GM12891 (cell line): ENCODE data around the gene LYST.

Experiments used
- PAX5 ChIP-seq: IDR thresholded peaks from 2 replicates; pipeline ENCODE4 v1.6.1; 2011; ENCODE audit warnings: low read length, moderate library complexity, mild to moderate bottlenecking; ENCODE audit not compliant: insufficient read depth, severe bottlenecking
- POLR2A ChIP-seq: IDR thresholded peaks from 2 replicates; pipeline ENCODE4 v1.6.1; 2011; ENCODE audit warnings: low read depth, low read length, control low read depth
- POLR2AphosphoS5 ChIP-seq: IDR thresholded peaks from 2 replicates; pipeline ENCODE4 v1.6.1; 2011; ENCODE audit warnings: low read depth, low read length, control low read depth
- TAF1 ChIP-seq: IDR thresholded peaks from 2 replicates; pipeline ENCODE4 v1.6.1; 2011; ENCODE audit warnings: low read depth, low read length, control low read depth

DNA sequence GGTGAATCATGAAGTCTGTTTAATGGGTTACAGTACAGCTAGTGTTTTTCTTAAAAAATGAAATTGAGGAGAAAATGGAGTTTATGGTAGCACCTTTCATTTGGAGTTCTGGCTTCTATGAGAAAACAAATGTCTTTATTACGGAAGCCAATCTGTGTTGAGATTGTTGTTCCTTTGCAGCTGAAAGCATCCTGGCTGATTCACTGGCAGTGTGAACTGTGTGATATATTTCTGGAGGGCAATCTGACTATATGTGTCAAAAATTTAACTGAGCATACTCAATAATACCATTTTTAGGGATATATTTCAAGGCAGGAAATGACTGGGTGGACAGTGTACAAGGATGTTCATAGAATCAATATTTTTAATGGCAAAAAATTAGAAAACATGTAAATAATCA is 46.6 kb upstream of the LYST start:
- no peak for TF ChIP-seq TAF1
- TF ChIP-seq POLR2AphosphoS5: no peak
- no peak for TF ChIP-seq POLR2A
- no peak for TF ChIP-seq PAX5
